HFFc6 (cell line): Measurements from ENCODE around the gene TSC1. TPM values are rescaled to one million over a fixed set of nuclear protein-coding genes. Genes with fewer than 3 reads are reported as not detected.

Experiments
- DNase-seq: peaks from one replicate; pipeline ENCODE4 v3.0.0-alpha.2; 2018
- H3K27ac Mint-ChIP-seq: 2 replicates; pipeline ENCODE4 v1.8.0; 2020; ENCODE audit warnings: mild to moderate bottlenecking, mixed read lengths
- H3K27me3 Mint-ChIP-seq: 2 replicates; pipeline ENCODE4 v1.8.0; 2021; ENCODE audit warnings: mild to moderate bottlenecking, moderate library complexity, mixed read lengths; ENCODE audit not compliant: insufficient read depth
- H3K36me3 Mint-ChIP-seq: 2 replicates; pipeline ENCODE4 v1.8.0; 2021; ENCODE audit warnings: low read depth, mixed read lengths
- H3K4me1 Mint-ChIP-seq: 2 replicates; pipeline ENCODE4 v1.8.0; 2020; ENCODE audit warnings: low read depth, mixed read lengths
- H3K4me3 Mint-ChIP-seq: 2 replicates; pipeline ENCODE4 v1.8.0; 2020; ENCODE audit warnings: mild to moderate bottlenecking, moderate library complexity, mixed read lengths
- H3K9me3 Mint-ChIP-seq: 2 replicates; pipeline ENCODE4 v1.8.0; 2020; ENCODE audit warnings: mild to moderate bottlenecking, mixed read lengths
- CTCF ChIP-seq: fragments of 200-600 bp; sonication (generic); IDR thresholded peaks from 2 replicates; pipeline ENCODE4 v1.5.0; 2021; ENCODE audit warnings: antibody characterized with exemption, mild to moderate bottlenecking
- total RNA-seq, 6 experiments: library from RNA; stranded (reverse); fragmentation: NEBNext Ultra II Directional; extraction: Animal tissue kit (Norgen Biotek cat#: 25700); gene quantifications; 2 replicates in 1 of 6; 3 replicates in 5 of 6; pipeline ENCODE4 v1.2.3, GENCODE V29; 2021

TSC1 gene
- total RNA-seq, 6 experiments from 2014 or later = 36.0 to 39.7 (median 37.1) TPM

- Mint-ChIP-seq H3K27ac (no peak overlapping the region), H3K4me1 (peaks cover 12% of the 10 kb centered on the region), H3K4me3 (no peak overlapping the region), H3K27me3 (peaks cover 52% of the 10 kb centered on the region), H3K36me3 (no peaks in the 10 kb centered on the region), H3K9me3 (peaks cover 6% of the 10 kb centered on the region; the same call in 1 of the 2 replicates)
- TF ChIP-seq CTCF = no peak
- DNase-seq = no peak
These were observed 41.1 kb upstream of the TSC1 start for GRCh38 chr9:132985489-132985888.

DNA sequence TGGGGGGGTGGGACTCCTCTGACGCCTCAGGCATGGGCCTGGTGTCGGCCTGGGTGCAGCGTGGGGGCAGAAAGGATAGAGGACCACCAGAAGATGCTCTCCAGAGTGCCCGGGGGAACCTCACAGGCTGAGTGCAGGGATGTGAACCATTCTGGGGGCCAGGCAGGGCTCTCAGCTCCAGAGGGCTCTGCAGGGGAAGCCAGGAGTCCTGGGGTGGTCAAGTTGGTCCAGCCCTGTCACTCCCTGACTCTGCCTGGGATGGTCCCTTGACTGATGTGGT is 40.6 kb upstream of the TSC1 start:
- Mint-ChIP-seq H3K4me1 (peaks cover 12% of the 10 kb centered on the region), H3K4me3 (no peak overlapping the region), H3K9me3 (peaks cover 1% of the 10 kb centered on the region; the same call in 1 of the 2 replicates), H3K27ac (no peak overlapping the region), H3K36me3 (no peaks in the 10 kb centered on the region), H3K27me3 (peaks cover 54% of the 10 kb centered on the region)
- TF ChIP-seq CTCF = no peak
- no peak for DNase-seq

- TF ChIP-seq CTCF = no peak
- H3K4me1 Mint-ChIP-seq = peaks cover 12% of the 10 kb centered on the region
- no peak overlapping the region for H3K4me3 Mint-ChIP-seq
- no peaks in the 10 kb centered on the region for H3K9me3 Mint-ChIP-seq
- no peaks in the 10 kb centered on the region for H3K36me3 Mint-ChIP-seq
- DNase-seq = no peak
- no peak overlapping the region for H3K27ac Mint-ChIP-seq
- peaks cover 58% of the 10 kb centered on the region for H3K27me3 Mint-ChIP-seq
These were observed 40.0 kb upstream of the TSC1 start for GRCh38 chr9:132984202-132985070.

DNA sequence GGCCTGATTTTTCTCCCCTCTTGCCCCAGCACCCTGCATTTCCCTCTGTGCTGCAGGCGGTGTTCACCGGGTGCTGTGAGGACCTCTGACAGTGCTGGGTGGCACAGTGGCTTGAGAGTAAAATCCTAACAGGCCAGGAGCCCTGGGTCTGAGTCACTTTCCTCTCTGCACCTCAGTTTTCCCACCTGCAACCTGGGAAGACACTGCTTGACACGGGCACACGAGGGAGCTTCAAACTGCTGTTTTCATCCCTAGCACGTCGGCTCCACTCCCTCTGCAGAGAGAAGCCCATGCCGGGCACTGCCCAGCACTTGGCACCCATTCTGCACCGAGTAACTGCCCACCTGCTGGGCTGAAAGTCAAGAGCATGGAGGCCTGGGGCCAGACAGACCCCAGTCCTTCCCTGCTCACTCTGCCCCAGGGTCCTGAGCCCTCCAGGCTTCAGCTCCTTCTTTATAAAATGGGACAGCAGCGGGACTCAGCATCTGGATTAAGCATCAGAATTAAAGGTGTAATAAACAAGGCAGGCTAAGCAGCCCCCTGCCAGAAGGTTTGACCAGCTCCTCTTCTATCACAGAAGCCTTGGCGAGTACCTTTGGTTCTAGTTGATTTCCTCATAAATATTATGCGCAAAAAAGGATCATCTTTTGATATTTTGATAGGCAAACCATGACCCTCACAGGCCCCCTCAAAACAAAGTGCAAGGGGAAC is 39.2 kb upstream of the TSC1 start:
- Mint-ChIP-seq H3K27me3 (peaks cover 62% of the 10 kb centered on the region), H3K4me3 (no peak overlapping the region), H3K27ac (no peak overlapping the region), H3K9me3 (no peaks in the 10 kb centered on the region), H3K36me3 (no peaks in the 10 kb centered on the region), H3K4me1 (peaks cover 12% of the 10 kb centered on the region)
- no peak for TF ChIP-seq CTCF
- DNase-seq = no peak

GRCh38 chr9:132982458-132982857 is 38.0 kb upstream of the TSC1 start:
- Mint-ChIP-seq H3K4me3 (no peak overlapping the region), H3K9me3 (no peaks in the 10 kb centered on the region), H3K36me3 (no peaks in the 10 kb centered on the region), H3K4me1 (peaks cover 12% of the 10 kb centered on the region), H3K27ac (no peak overlapping the region), H3K27me3 (peaks cover 59% of the 10 kb centered on the region)
- DNase-seq = no peak
- TF ChIP-seq CTCF = no peak
